Naive thymus-derived CD4-positive, alpha-beta T cell (primary cell): ENCODE results near the gene CRACR2B. TPM values are rescaled to one million over a fixed set of nuclear protein-coding genes. Genes with fewer than 3 reads are reported as not detected.

ENCODE experiments used
- ATAC-seq: fragments of 150-1000 bp; cut with Tn5 transposase; 2 replicates; pipeline ENCODE4 v1.10.0; 2021; ENCODE audit warnings: mild to moderate bottlenecking, moderate library complexity
- CTCF ChIA-PET: fragments of 350-600 bp; sonication (Branson Sonifier 250); formaldehyde crosslinking; loops from one replicate; lab custom pipeline; 2021; ENCODE audit warnings: antibody characterized with exemption; lab: Charles Lee
- POLR2A ChIA-PET: fragments of 350-600 bp; sonication (Branson Sonifier 250); formaldehyde crosslinking; loops from one replicate; lab custom pipeline; 2021; ENCODE audit warnings: antibody characterized with exemption, inconsistent platforms; lab: Charles Lee
- DNase-seq, 9 donors: peaks; one replicate each; pipeline versions ENCODE4 v3.0.0 to v3.0.0-alpha.2; 2020 to 2022; ENCODE audit warnings: mixed read lengths in 1 of 9
- H3K27ac ChIP-seq: one replicate; pipeline ENCODE4 v1.7.0; 2013; ENCODE audit warnings: mild to moderate bottlenecking, low read depth, low read length, moderate library complexity
- H3K27me3 ChIP-seq, 2 donors: one replicate each; pipeline ENCODE4 v1.7.0; 2013; ENCODE audit warnings: low read length in 2 of 2, mild to moderate bottlenecking in 2 of 2, moderate library complexity in 2 of 2; ENCODE audit not compliant: control insufficient read depth in 2 of 2, insufficient read depth in 2 of 2
- H3K36me3 ChIP-seq, 3 experiments: 1 replicate in 2 of 3; 2 replicates in 1 of 3; pipeline ENCODE4 v1.7.0; 2013; ENCODE audit warnings: low read length in 3 of 3, mild to moderate bottlenecking in 3 of 3, moderate library complexity in 1 of 3; ENCODE audit not compliant: insufficient read depth in 3 of 3, control insufficient read depth in 2 of 3
- H3K4me1 ChIP-seq, 2 donors: one replicate each; pipeline ENCODE4 v1.7.0; 2013; ENCODE audit warnings: low read length in 2 of 2, mild to moderate bottlenecking in 2 of 2, moderate library complexity in 1 of 2; ENCODE audit not compliant: control insufficient read depth in 2 of 2, insufficient read depth in 2 of 2
- H3K4me3 ChIP-seq: 2 replicates; pipeline ENCODE4 v1.7.0; 2013; ENCODE audit warnings: mild to moderate bottlenecking, low read length
- H3K9me3 ChIP-seq, 3 experiments: 1 replicate in 2 of 3; 2 replicates in 1 of 3; pipeline ENCODE4 v1.7.0; 2013; ENCODE audit warnings: low read length in 3 of 3; ENCODE audit not compliant: control insufficient read depth in 2 of 3
- H3K27ac Mint-ChIP-seq, 9 donors: one replicate each; pipeline ENCODE4 v1.8.0; 2020 to 2022; ENCODE audit warnings: mixed read lengths in 9 of 9, mild to moderate bottlenecking in 8 of 9, moderate library complexity in 5 of 9, inconsistent platforms in 2 of 9
- H3K27me3 Mint-ChIP-seq, 5 donors: one replicate each; pipeline ENCODE4 v1.8.0; 2021 to 2022; ENCODE audit warnings: mixed read lengths in 5 of 5, mild to moderate bottlenecking in 1 of 5
- H3K36me3 Mint-ChIP-seq, 5 donors: one replicate each; pipeline ENCODE4 v1.8.0; 2020 to 2022; ENCODE audit warnings: mixed read lengths in 5 of 5, mild to moderate bottlenecking in 3 of 5, inconsistent platforms in 1 of 5
- H3K4me1 Mint-ChIP-seq, 7 donors: one replicate each; pipeline ENCODE4 v1.8.0; 2020 to 2022; ENCODE audit warnings: mixed read lengths in 7 of 7, mild to moderate bottlenecking in 3 of 7, inconsistent platforms in 1 of 7
- H3K4me3 Mint-ChIP-seq, 10 donors: one replicate each; pipeline ENCODE4 v1.8.0; 2020 to 2022; ENCODE audit warnings: mild to moderate bottlenecking in 10 of 10, mixed read lengths in 10 of 10, moderate library complexity in 6 of 10, inconsistent platforms in 2 of 10
- H3K9me3 Mint-ChIP-seq, 11 donors: one replicate each; pipeline ENCODE4 v1.8.0; 2020 to 2022; ENCODE audit warnings: mixed read lengths in 11 of 11, mild to moderate bottlenecking in 4 of 11, inconsistent platforms in 1 of 11, moderate library complexity in 1 of 11
- intact Hi-C, 2 donors: fragments of 100-400 bp; cut with micrococcal nuclease; formaldehyde crosslinking; loops; one replicate each; pipeline ENCODE4 v1.15.1; 2023
- polyA plus RNA-seq, 2 donors: library from polyadenylated mRNA; unstranded; fragments of 300-500 nt; fragmentation: Illumina TruSeq; gene quantifications; one replicate each; pipeline ENCODE4 v1.2.3, GENCODE V29; 2021
- total RNA-seq, 6 experiments: library from RNA in 5 of 6; stranded (reverse) in 5 of 6; gene quantifications; 1 replicate in 5 of 6; 2 replicates in 1 of 6; pipeline ENCODE4 v1.2.3 and lab custom pipeline; 2021 to 2026

The CRACR2B gene
- total and polyA plus RNA-seq, 7 experiments from 2014 or later = 0.62 to 3.9 (median 2.0) TPM; not detected in 3

DNA sequence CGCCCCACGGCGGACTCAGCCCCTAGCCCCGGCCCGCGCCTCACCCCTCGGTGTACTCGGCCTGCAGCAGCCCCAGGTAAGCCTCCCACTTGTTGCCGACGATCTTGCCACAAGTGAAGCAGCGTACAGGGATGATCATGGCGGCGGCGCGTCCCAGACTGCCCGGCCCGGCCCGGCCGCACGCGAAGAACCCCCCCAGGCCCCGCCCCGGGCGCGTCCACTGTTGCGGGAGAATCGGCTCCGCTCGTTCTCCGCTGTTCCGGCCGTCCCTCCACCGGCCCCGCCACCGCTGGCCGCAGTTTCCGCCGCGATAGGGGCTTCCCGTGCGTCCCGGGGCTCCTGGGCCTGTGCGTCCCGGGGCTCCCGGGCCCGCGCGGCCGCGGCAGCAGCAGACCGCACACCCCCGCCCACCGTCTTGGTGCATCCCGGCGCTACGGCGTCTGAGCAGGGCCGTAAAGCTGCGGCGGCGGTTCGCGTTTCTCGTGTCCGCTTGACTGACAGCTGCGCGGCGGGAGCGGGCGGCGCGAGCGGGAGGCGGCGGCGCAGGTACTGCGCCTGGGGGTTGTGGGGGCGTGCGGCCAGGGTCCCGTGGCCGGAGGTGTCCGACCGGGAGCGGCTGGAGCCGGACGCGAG, 14.8 kb downstream of the CRACR2B start, which contains the start of the genes POLR2L and TSPAN4:
TSS of gene POLR2L (minus strand) at position 160 of the 633 bp plus-strand sequence. CDS start at position 139, 21 bp downstream.
TSS of gene TSPAN4 (plus strand) at position 483 of the 633 bp plus-strand sequence. CDS start 7,453 bp downstream, outside the sequence.
- POLR2A ChIA-PET = interaction anchor here (0.6 to 5.2 kb wide), 8 partner anchors 9 to 145 kb away, joined by 3 to 36 read pairs (median 8); partner anchors contain the start of genes CD151, CRACR2B, PIDD1 and PNPLA2
- DNase-seq = peak; percentile 76 to 97 (median 81)
- Mint-ChIP-seq H3K4me1 (peaks cover 5 to 36% (median 18%) of the 10 kb centered on the region in 7 donors), H3K4me3 (peak within 1 kb of the TSS; percentile 74 to 89 (median 86)), H3K27ac (peak within 1 kb of the TSS; percentile 28 to 89 (median 70)), H3K36me3 (peaks cover 0 to 4% (median 0%) of the 10 kb centered on the region in 5 donors), H3K9me3 (no peaks in the 10 kb centered on the region), H3K27me3 (peaks cover 0 to 2% (median 0%) of the 10 kb centered on the region in 5 donors)
- CTCF ChIA-PET = no interaction called here
- ATAC-seq = peak; percentile 86
- H3K27me3 ChIP-seq = no peaks in the 10 kb centered on the region
- H3K4me3 ChIP-seq = peak within 1 kb of the TSS; percentile 83
- no peaks in the 10 kb centered on the region for H3K9me3 ChIP-seq
- peaks cover 0 to 31% (median 0%) of the 10 kb centered on the region in 3 experiments for H3K36me3 ChIP-seq
- peak within 1 kb of the TSS; percentile 89 for H3K27ac ChIP-seq
- intact Hi-C loops = loop anchor here (1.0 to 10.0 kb wide), 8 partner anchors 10 to 542 kb away; partner anchors contain the start of genes AP2A2 (in 2 of the 2), BRSK2 (in 1 of the 2), CD151 (in 1 of the 2) and CRACR2B (in 1 of the 2)
- H3K4me1 ChIP-seq = peaks cover 16 to 21% of the 10 kb centered on the region in 2 donors

DNA sequence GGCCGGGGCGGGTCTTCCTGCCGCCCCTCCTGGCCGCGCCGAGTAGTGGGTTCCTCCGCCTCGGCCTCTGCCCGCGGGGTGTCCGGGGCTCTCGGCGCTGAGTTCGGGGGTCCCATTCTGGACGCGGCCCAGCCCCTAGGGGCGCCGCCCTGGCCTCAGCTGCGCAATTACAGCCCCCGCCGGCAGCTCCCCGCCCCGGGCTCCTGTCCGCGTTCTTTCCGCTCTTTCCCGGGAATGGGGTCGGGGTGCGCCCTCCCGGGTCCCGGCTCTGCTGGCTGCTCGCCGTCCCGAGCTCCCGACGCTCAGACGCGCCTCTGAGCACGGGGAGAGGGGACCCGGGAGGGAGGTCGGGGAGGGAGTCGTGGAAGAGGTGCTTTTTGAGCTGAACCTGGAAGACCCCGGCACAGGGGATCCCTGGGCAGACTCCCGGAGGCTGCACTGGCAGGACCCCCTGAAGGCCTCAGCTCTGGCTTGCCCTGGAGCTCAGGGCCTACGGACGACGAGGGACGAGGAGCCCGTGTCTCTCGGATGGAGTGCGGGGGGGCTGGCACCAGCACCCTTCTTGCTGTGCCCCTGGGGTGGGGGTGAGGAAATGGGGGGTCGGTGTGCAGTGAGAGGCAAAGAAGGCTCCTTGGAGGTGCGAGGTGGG, 15.5 kb downstream of the CRACR2B start:
- peaks cover 0 to 2% (median 0%) of the 10 kb centered on the region in 5 donors for H3K27me3 Mint-ChIP-seq
- ATAC-seq (no peak), DNase-seq (no peak)
- Histone ChIP-seq H3K9me3 (no peaks in the 10 kb centered on the region), H3K4me1 (peaks cover 16 to 21% of the 10 kb centered on the region in 2 donors), H3K27ac (peak overlapping the region; percentile 89), H3K36me3 (peaks cover 0 to 25% (median 0%) of the 10 kb centered on the region in 3 experiments), H3K4me3 (peak overlapping the region; percentile 83), H3K27me3 (no peaks in the 10 kb centered on the region)
- H3K9me3 Mint-ChIP-seq = no peaks in the 10 kb centered on the region
- H3K4me3 Mint-ChIP-seq = peak overlapping the region; percentile 69 to 89 (median 78)
- ChIA-PET CTCF (no interaction called here), POLR2A (interaction anchor here (0.6 to 5.2 kb wide), 8 partner anchors 10 to 144 kb away, joined by 3 to 36 read pairs (median 8); partner anchors contain the start of genes CD151, CRACR2B, PIDD1 and PNPLA2)
- peaks cover 0 to 4% (median 0%) of the 10 kb centered on the region in 5 donors for H3K36me3 Mint-ChIP-seq
- intact Hi-C loops = loop anchor here (2.0 to 10.0 kb wide), 3 partner anchors 16 to 542 kb away; partner anchors contain the start of genes AP2A2 (in 1 of the 2), BRSK2 (in 1 of the 2) and CRACR2B (in 1 of the 2)
- peaks cover 5 to 36% (median 18%) of the 10 kb centered on the region in 7 donors for H3K4me1 Mint-ChIP-seq
- H3K27ac Mint-ChIP-seq = peak overlapping the region in 4 of 9 donors; percentile 28 to 70 (median 54)

DNA sequence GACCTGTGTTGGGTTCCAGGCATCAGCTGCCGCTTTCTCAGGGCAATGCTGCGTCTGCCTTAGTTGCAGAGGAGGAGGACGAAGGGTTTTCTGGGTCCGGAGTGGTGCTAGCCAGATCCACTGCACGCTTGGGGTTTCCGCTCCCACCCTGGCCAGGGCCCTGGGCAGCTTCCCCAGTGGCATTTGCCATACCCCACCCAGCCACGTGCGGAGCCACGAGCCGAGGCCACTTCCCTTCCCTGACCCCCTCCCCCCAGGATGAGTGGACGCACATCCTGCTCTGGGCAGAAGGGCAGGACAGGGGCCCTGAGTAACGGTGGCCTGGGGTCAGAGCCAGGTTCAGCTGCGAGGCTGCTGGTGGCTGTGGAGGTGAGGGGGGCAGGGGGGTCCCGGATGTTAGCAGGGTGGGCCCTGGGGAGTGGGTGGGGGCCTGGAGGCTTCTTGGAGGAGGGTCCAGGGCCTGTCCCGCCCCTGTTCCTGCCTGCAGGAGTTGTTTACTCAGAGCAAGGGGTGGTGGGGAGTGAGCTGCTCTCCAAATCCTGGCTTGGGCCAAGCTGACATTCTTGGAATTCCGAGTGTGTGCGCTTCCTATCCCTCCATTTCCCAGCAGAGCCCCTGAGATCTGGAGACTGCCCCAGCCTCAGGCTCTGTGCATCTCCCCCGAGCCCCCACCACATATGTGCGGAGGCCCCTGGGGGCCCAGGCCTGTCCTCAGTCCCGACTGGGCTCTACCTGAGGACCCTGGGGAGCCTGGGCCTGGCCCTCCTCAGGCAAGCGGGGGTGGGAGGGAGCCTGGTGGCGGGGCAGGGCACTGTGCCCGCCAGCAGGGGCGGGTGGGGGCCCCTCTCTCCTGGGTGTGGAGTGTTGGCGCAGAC, 16.3 kb downstream of the CRACR2B start:
- H3K27me3 ChIP-seq = peaks cover 0 to 6% of the 10 kb centered on the region in 2 donors
- intact Hi-C loops = loop anchor here (2.0 to 10.0 kb wide), 3 partner anchors 17 to 541 kb away; partner anchors contain the start of genes AP2A2 (in 1 of the 2), BRSK2 (in 1 of the 2) and CRACR2B (in 1 of the 2)
- peaks cover 0 to 17% (median 0%) of the 10 kb centered on the region in 3 experiments for H3K36me3 ChIP-seq
- peak overlapping the region; percentile 69 to 89 (median 78) for H3K4me3 Mint-ChIP-seq
- peaks cover 5 to 36% (median 22%) of the 10 kb centered on the region in 7 donors for H3K4me1 Mint-ChIP-seq
- H3K36me3 Mint-ChIP-seq = no peaks in the 10 kb centered on the region
- ATAC-seq (peak; percentile 16), DNase-seq (no peak)
- H3K4me3 ChIP-seq = no peak overlapping the region
- H3K9me3 ChIP-seq = no peaks in the 10 kb centered on the region
- no peaks in the 10 kb centered on the region for H3K9me3 Mint-ChIP-seq
- ChIA-PET POLR2A (interaction anchor here (1.1 to 5.2 kb wide), 6 partner anchors 11 to 67 kb away, joined by 3 to 36 read pairs (median 10); partner anchors contain the start of genes CD151, CRACR2B, PNPLA2 and RPLP2), CTCF (interaction anchor here (0.6 to 1.2 kb wide), 2 partner anchors 123 to 207 kb away, joined by 3 read pairs; no protein-coding TSS in a partner anchor)
- peaks cover 0 to 8% (median 0%) of the 10 kb centered on the region in 5 donors for H3K27me3 Mint-ChIP-seq
- H3K27ac Mint-ChIP-seq = peak overlapping the region in 5 of 9 donors; percentile 28 to 70 (median 46)
- no peak overlapping the region for H3K27ac ChIP-seq
- peaks cover 24 to 26% of the 10 kb centered on the region in 2 donors for H3K4me1 ChIP-seq

DNA sequence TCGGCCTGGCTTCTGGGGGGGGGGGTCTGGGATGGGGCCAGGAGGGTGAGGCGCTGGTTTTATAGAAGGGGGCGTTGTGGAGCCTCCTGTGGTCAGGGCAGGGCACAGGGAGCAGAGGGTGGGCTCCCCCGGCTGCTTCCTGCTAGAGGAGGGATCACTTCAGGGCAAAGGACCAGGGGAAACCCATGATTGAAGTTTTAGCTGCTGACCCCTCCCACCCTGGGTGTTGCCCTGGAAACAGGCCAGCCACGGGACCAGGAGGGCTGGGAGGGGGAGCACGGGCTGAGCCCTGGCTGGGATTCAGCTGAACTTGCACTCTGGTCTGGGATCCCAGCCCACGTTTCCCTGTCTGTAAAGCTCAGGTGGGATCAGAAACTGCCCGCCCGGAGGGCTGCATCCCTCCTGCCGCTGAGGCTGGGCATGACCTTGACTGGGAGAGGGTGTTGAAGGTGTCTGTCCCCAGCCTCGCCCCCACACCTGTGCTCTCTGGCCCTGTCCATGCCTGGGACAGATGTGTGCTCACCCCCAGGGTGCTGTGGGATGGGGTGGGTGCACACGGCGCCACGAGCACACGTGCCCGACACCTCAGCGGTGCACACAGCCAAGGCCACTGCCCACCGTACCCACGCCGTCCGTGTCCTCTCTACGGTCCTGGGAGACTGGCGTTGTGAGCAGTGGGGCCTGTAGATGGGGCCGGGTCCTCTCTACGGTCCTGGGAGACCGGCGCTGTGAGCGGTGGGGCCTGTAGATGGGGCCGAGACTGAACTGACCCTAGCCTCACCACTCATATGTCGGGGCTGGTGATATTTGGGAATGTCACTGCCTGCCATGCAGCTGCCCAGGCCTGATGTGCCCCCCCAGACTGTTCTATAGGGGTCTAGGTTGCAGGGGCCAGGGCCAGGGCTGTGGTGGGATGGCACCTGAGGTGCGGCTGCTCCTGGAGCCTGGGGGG, 17.2 kb downstream of the CRACR2B start:
- no peaks in the 10 kb centered on the region for H3K9me3 ChIP-seq
- DNase-seq (no peak), ATAC-seq (peak; percentile 8)
- H3K9me3 Mint-ChIP-seq = no peaks in the 10 kb centered on the region
- no peaks in the 10 kb centered on the region for H3K36me3 Mint-ChIP-seq
- peak overlapping the region in 3 of 10 donors; percentile 14 to 83 (median 56) for H3K4me3 Mint-ChIP-seq
- ChIA-PET CTCF (interaction anchor here (1.2 kb wide), 1 partner anchor 124 kb away, joined by 3 read pairs; no protein-coding TSS in a partner anchor), POLR2A (interaction anchor here (1.0 to 4.8 kb wide), 2 partner anchors 17 to 206 kb away, joined by 3 to 32 read pairs; partner anchors contain the start of gene CRACR2B)
- H3K27me3 ChIP-seq = peaks cover 0 to 6% of the 10 kb centered on the region in 2 donors
- H3K27ac Mint-ChIP-seq = no peak overlapping the region
- peaks cover 5 to 32% (median 22%) of the 10 kb centered on the region in 7 donors for H3K4me1 Mint-ChIP-seq
- peaks cover 0 to 8% (median 0%) of the 10 kb centered on the region in 3 experiments for H3K36me3 ChIP-seq
- no peak overlapping the region for H3K27ac ChIP-seq
- H3K4me3 ChIP-seq = no peak overlapping the region
- intact Hi-C loops = loop anchor here (5.0 to 10.0 kb wide), 3 partner anchors 67 to 540 kb away; partner anchors contain the start of genes BRSK2 (in 1 of the 2) and CHID1 (in 1 of the 2)
- H3K4me1 ChIP-seq = peaks cover 23 to 26% of the 10 kb centered on the region in 2 donors
- H3K27me3 Mint-ChIP-seq = peaks cover 0 to 11% (median 0%) of the 10 kb centered on the region in 5 donors
